OCI-LY1 (cell line): Measurements from ENCODE around the gene NCOA5.

Source experiments
- H2AFZ ChIP-seq: fragments of 200-600 bp; sonication (generic), shearing (Covaris generic); 2 replicates; pipeline ENCODE4 v1.6.0; 2014; ENCODE audit warnings: antibody characterized with exemption, mild to moderate bottlenecking, low read length
- H3F3A ChIP-seq: fragments of 200-600 bp; sonication (generic), shearing (Covaris generic); 2 replicates; pipeline ENCODE4 v1.6.0; 2014; ENCODE audit warnings: mild to moderate bottlenecking, antibody characterized with exemption, low read length, moderate library complexity; ENCODE audit not compliant: insufficient read depth
- H3K27ac ChIP-seq: fragments of 200-600 bp; sonication (generic); 2 replicates; pipeline ENCODE4 v1.5.1; 2014; ENCODE audit warnings: low read length, mixed run types, mild to moderate bottlenecking, low read depth; ENCODE audit not compliant: poor library complexity, severe bottlenecking
- H3K27me3 ChIP-seq: fragments of 200-600 bp; sonication (generic); 2 replicates; pipeline ENCODE4 v1.6.0; 2014; ENCODE audit warnings: antibody characterized with exemption, mild to moderate bottlenecking, low read length, moderate library complexity; ENCODE audit not compliant: insufficient read depth
- H3K36me3 ChIP-seq: fragments of 200-600 bp; sonication (generic); 2 replicates; pipeline ENCODE4 v1.6.1; 2014; ENCODE audit warnings: mild to moderate bottlenecking, antibody characterized with exemption, low read length, moderate library complexity, mixed read lengths; ENCODE audit not compliant: insufficient read depth
- H3K4me1 ChIP-seq: fragments of 200-600 bp; sonication (generic); 2 replicates; pipeline ENCODE4 v1.5.1; 2014; ENCODE audit warnings: mild to moderate bottlenecking, low read length, moderate library complexity; ENCODE audit not compliant: insufficient read depth, severe bottlenecking
- H3K4me2 ChIP-seq: fragments of 200-600 bp; sonication (generic), shearing (Covaris generic); 2 replicates; pipeline ENCODE4 v1.6.1; 2014; ENCODE audit warnings: low read length
- H3K4me3 ChIP-seq: fragments of 200-600 bp; sonication (generic); 2 replicates; pipeline ENCODE4 v1.5.1; 2014; ENCODE audit warnings: low read length, low read depth, mild to moderate bottlenecking, mixed read lengths; ENCODE audit not compliant: poor library complexity, severe bottlenecking
- H3K79me2 ChIP-seq: fragments of 200-600 bp; shearing (Covaris generic); 2 replicates; pipeline ENCODE4 v1.6.1; 2016; ENCODE audit warnings: mixed run types, low read length, mixed read lengths; ENCODE audit not compliant: insufficient read depth
- H3K9ac ChIP-seq: fragments of 200-600 bp; sonication (generic), shearing (Covaris generic); 2 replicates; pipeline ENCODE4 v1.6.1; 2014; ENCODE audit warnings: mild to moderate bottlenecking, low read length, mixed read lengths
- H3K9me2 ChIP-seq: fragments of 200-600 bp; sonication (generic), shearing (Covaris generic); 2 replicates; pipeline ENCODE4 v1.6.1; 2014; ENCODE audit warnings: low read depth, mild to moderate bottlenecking, low read length, mixed read lengths
- H3K9me3 ChIP-seq: fragments of 200-600 bp; shearing (Covaris generic); 2 replicates; pipeline ENCODE4 v1.6.1; 2014; ENCODE audit warnings: low read length, mixed read lengths
- H4K20me1 ChIP-seq: fragments of 200-600 bp; sonication (generic), shearing (Covaris generic); 2 replicates; pipeline ENCODE4 v1.6.0; 2016; ENCODE audit warnings: mild to moderate bottlenecking, low read length; ENCODE audit not compliant: insufficient read depth
- EZH2 ChIP-seq: fragments of 200-600 bp; sonication (generic), shearing (Covaris generic); IDR thresholded peaks from 2 replicates; pipeline ENCODE4 v1.8.0; 2017; ENCODE audit warnings: borderline replicate concordance, mixed run types, mild to moderate bottlenecking, antibody characterized with exemption, low read length, moderate library complexity, mixed read lengths
- TF ChIP-seq, protein P1 (sequence below): fragments of 200-600 bp; sonication (generic), shearing (Covaris generic); IDR thresholded peaks from 2 replicates; pipeline ENCODE4 v1.5.1; 2017; ENCODE audit warnings: mild to moderate bottlenecking, antibody characterized with exemption, low read length, moderate library complexity, mixed read lengths

The NCOA5 gene

DNA sequence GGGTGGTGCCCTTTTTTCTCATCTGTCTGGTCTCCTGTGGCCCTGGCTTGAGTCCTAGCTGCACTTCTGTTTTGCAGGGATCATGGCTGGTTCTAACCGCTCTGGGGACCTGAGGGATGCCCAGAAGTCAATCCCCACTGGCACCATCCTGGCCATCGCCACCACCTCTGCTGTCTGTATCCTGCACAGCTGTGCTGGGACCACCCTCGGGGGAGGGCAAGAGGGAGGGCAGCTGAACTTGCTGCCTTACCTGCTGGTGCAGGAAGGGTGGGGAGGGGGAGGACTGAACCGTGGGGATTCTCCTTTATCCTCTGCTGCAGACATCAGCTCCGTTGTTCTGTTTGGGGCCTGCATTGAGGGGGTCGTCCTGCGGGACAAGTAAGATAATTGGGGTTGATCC, 46.2 kb downstream of the NCOA5 start:
- Histone ChIP-seq H2AFZ (no peak overlapping the region), H3K9me3 (no peaks in the 10 kb centered on the region), H3K27ac (no peak overlapping the region), H3K4me3 (no peak overlapping the region), H3K27me3 (peaks cover 13% of the 10 kb centered on the region), H3K4me2 (no peak overlapping the region), H3K9ac (no peak overlapping the region), H3F3A (no peaks in the 10 kb centered on the region), H3K9me2 (no peaks in the 10 kb centered on the region), H3K36me3 (no peaks in the 10 kb centered on the region), H3K4me1 (no peaks in the 10 kb centered on the region), H3K79me2 (no peaks in the 10 kb centered on the region), H4K20me1 (no peaks in the 10 kb centered on the region)
- no peak for TF ChIP-seq EZH2
- TF ChIP-seq, protein P1, sequence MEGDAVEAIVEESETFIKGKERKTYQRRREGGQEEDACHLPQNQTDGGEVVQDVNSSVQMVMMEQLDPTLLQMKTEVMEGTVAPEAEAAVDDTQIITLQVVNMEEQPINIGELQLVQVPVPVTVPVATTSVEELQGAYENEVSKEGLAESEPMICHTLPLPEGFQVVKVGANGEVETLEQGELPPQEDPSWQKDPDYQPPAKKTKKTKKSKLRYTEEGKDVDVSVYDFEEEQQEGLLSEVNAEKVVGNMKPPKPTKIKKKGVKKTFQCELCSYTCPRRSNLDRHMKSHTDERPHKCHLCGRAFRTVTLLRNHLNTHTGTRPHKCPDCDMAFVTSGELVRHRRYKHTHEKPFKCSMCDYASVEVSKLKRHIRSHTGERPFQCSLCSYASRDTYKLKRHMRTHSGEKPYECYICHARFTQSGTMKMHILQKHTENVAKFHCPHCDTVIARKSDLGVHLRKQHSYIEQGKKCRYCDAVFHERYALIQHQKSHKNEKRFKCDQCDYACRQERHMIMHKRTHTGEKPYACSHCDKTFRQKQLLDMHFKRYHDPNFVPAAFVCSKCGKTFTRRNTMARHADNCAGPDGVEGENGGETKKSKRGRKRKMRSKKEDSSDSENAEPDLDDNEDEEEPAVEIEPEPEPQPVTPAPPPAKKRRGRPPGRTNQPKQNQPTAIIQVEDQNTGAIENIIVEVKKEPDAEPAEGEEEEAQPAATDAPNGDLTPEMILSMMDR: no peak

DNA sequence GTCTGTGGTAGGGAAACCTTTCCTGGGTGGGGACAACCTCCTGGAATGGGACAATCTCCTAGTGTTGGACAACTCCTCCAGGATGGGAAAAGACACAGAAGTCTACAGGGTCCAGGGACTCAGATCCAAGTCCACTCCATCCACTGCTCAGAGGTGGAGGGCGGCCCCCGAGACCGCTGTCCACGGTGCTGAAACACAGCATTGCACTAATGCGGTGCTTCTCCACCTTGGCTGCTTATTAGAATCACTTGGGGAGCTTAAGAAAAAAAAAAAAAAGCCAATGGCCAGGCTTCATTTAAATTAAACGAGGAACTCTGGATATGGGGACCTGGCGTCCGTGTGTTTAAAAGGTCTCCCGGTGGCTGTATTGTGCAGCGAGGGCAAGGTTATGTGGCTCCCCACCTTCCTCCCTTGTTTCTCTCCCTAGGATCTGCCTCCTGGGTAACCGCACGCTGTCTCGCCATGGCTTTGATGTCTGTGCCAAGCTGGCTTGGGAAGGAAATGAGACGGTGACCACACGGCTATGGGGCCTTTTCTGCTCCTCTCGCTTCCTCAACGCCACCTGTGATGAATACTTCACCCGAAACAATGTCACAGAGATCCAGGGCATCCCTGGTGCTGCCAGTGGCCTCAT, 48.7 kb downstream of the NCOA5 start:
- H4K20me1 ChIP-seq: no peaks in the 10 kb centered on the region
- H2AFZ ChIP-seq: no peak overlapping the region
- H3K36me3 ChIP-seq: no peaks in the 10 kb centered on the region
- H3K9me2 ChIP-seq: no peaks in the 10 kb centered on the region
- H3K4me3 ChIP-seq: no peak overlapping the region
- H3K4me1 ChIP-seq: no peaks in the 10 kb centered on the region
- no peaks in the 10 kb centered on the region for H3K79me2 ChIP-seq
- H3K9me3 ChIP-seq: no peaks in the 10 kb centered on the region
- H3K27ac ChIP-seq: no peak overlapping the region
- no peak overlapping the region for H3K4me2 ChIP-seq
- TF ChIP-seq, protein P1: no peak
- TF ChIP-seq EZH2: no peak
- peaks cover 3% of the 10 kb centered on the region; the same call in 1 of the 2 replicates for H3K27me3 ChIP-seq
- H3K9ac ChIP-seq: no peak overlapping the region
- H3F3A ChIP-seq: no peaks in the 10 kb centered on the region

DNA sequence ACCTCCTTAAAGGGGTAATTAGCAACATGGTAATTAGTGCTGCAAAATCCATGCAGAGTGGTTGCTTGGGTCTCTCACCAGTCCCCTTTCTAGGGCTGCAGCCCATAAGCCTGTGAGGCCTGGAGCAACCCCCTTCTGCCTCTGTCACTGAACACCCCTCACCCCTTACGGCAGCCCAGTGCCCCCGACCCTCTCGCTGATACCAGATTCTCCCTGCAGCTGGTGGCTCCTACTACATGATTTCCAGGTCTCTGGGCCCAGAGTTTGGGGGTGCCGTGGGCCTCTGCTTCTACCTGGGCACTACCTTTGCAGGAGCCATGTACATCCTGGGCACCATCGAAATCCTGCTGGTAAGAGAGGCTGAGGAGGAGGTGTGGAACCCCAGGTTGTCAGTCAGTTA, 52.7 kb downstream of the NCOA5 start:
- H3K9me2 ChIP-seq: no peaks in the 10 kb centered on the region
- H3K27ac ChIP-seq: no peak overlapping the region
- no peak overlapping the region for H3K4me3 ChIP-seq
- no peaks in the 10 kb centered on the region for H4K20me1 ChIP-seq
- H3K36me3 ChIP-seq: no peaks in the 10 kb centered on the region
- no peaks in the 10 kb centered on the region for H3K27me3 ChIP-seq
- no peaks in the 10 kb centered on the region for H3K4me1 ChIP-seq
- H3K79me2 ChIP-seq: no peaks in the 10 kb centered on the region
- TF ChIP-seq, protein P1: no peak
- no peak for TF ChIP-seq EZH2
- no peaks in the 10 kb centered on the region for H3F3A ChIP-seq
- no peak overlapping the region for H3K4me2 ChIP-seq
- H3K9me3 ChIP-seq: no peaks in the 10 kb centered on the region
- no peak overlapping the region for H2AFZ ChIP-seq
- H3K9ac ChIP-seq: no peak overlapping the region
